ENCODE data around the gene DNER. TPM values are rescaled to one million over a fixed set of nuclear protein-coding genes. Genes with fewer than 3 reads are reported as not detected.

The DNER gene
- total and polyA plus RNA-seq, 2 donors from 2014 or later: 16.5 to 21.9 TPM

DNA sequence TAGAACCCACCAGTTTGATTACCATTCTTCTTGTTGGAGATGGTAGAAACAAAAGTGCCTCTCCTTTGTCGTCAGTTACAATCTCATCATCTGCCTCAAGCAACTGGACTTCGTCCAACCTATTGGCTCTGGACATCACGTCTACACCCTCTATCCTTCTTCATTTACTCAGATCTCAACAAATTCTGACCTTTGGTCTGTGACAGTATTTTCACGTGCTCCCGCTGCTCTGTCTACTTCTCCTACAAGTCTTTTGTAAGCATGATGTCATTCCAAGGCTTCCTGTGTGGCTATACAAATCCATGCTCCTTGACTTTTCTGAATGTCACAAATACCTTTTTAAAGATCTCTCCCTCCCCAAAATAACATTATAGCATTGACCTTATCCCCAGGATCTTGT, 400.2 kb downstream of the DNER start:
- Histone ChIP-seq H3K4me1 (ENCODE audit: control insufficient read depth in 2 of 3, insufficient read depth in 2 of 3, low read depth in 1 of 3, low read length in 3 of 3) (no peaks in the 10 kb centered on the region), H3K4me3 (ENCODE audit: low read length in 3 of 3) (no peak overlapping the region), H3K27me3 (ENCODE audit: control insufficient read depth, insufficient read depth, low read length) (no peaks in the 10 kb centered on the region), H3K9me3 (ENCODE audit: control insufficient read depth in 2 of 3, insufficient read depth in 1 of 3, low read length in 3 of 3) (no peaks in the 10 kb centered on the region), H3K36me3 (ENCODE audit: control insufficient read depth in 2 of 3, insufficient read depth in 3 of 3, low read length in 3 of 3) (no peaks in the 10 kb centered on the region), H3K27ac (ENCODE audit: low read depth in 2 of 2, low read length in 2 of 2) (no peak overlapping the region), H3K9ac (ENCODE audit: low read length in 3 of 3) (no peak overlapping the region)
- TF ChIP-seq CTCF (IDR thresholded peaks at IDR 0.05; ENCODE audit: borderline replicate concordance, extremely low read depth, insufficient read depth): no peak
- FAIRE-seq (no peak), DNase-seq (no peak)
- intact Hi-C loops (cut with DNase I): no loop called here

DNA sequence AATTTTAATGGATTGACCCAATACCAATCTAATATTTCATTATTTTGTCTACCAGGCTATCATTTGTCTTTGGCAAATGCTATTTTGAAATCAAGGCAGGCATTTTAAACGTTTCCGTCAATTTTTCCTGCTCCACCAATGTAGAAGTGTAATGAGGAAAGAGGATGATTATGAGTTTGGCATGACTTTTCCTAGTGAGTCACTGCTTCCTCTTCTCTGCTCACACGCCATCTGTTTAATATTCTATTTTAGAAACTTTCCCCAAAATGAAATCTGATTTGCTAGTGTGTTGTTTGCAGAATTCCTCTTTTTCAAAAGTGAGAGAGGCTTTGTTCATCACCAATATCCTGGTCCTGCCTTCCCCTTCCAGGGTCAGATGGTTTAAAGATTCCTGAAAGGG, 400.8 kb downstream of the DNER start:
- H3K4me1 ChIP-seq (ENCODE audit: control insufficient read depth in 2 of 3, insufficient read depth in 2 of 3, low read depth in 1 of 3, low read length in 3 of 3): no peaks in the 10 kb centered on the region
- intact Hi-C loops (cut with DNase I): no loop called here
- no peak overlapping the region for H3K9ac ChIP-seq (ENCODE audit: low read length in 3 of 3)
- TF ChIP-seq CTCF (IDR thresholded peaks at IDR 0.05; ENCODE audit: borderline replicate concordance, extremely low read depth, insufficient read depth): no peak
- no peaks in the 10 kb centered on the region for H3K27me3 ChIP-seq (ENCODE audit: control insufficient read depth, insufficient read depth, low read length)
- no peak overlapping the region for H3K4me3 ChIP-seq (ENCODE audit: low read length in 3 of 3)
- no peak for FAIRE-seq
- no peak overlapping the region for H3K27ac ChIP-seq (ENCODE audit: low read depth in 2 of 2, low read length in 2 of 2)
- DNase-seq: no peak
- H3K9me3 ChIP-seq (ENCODE audit: control insufficient read depth in 2 of 3, insufficient read depth in 1 of 3, low read length in 3 of 3): no peaks in the 10 kb centered on the region
- no peaks in the 10 kb centered on the region for H3K36me3 ChIP-seq (ENCODE audit: control insufficient read depth in 2 of 3, insufficient read depth in 3 of 3, low read length in 3 of 3)

Other genes with a start within 250 kb of the DNER start
- 225 TPM for gene TRIP12, start 207.5 kb upstream of the DNER start, total RNA-seq
- 29.3 TPM for gene TRIP12, start 207.5 kb upstream of the DNER start, polyA plus RNA-seq (ENCODE audit: insufficient read depth, low read depth, low replicate concordance)
- 5.4 TPM for gene FBXO36, start 207.9 kb upstream of the DNER start, total RNA-seq
- 3.8 TPM for gene FBXO36, start 207.9 kb upstream of the DNER start, polyA plus RNA-seq (ENCODE audit: insufficient read depth, low read depth, low replicate concordance)

All from kidney (tissue), 14 donors.